HEK293 (cell line): Measurements from ENCODE around the gene BBC3.

Source experiments
- IKZF3 ChIP-seq: fragments of 450-650 bp; IDR thresholded peaks from 2 replicates; pipeline ENCODE4 v1.5.0; 2018; ENCODE audit warnings: missing biosample characterization, mild to moderate bottlenecking, missing genetic modification characterization, moderate library complexity
- KLF16 ChIP-seq: fragments of 450-650 bp; formaldehyde crosslinking; IDR thresholded peaks from 2 replicates; pipeline ENCODE4 v1.5.1; 2017; ENCODE audit warnings: missing biosample characterization, missing genetic modification characterization
- ZBTB21 ChIP-seq: fragments of 450-650 bp; formaldehyde crosslinking; IDR thresholded peaks from 2 replicates; pipeline ENCODE4 v1.5.1; 2017; ENCODE audit warnings: missing biosample characterization, missing genetic modification characterization
- ZBTB8A ChIP-seq: fragments of 450-650 bp; formaldehyde crosslinking; IDR thresholded peaks from 2 replicates; pipeline ENCODE4 v1.5.1; 2016; ENCODE audit warnings: missing biosample characterization, missing genetic modification characterization
- ZNF121 ChIP-seq: fragments of 450-650 bp; formaldehyde crosslinking; IDR thresholded peaks from 2 replicates; pipeline ENCODE4 v1.5.1; 2016; ENCODE audit warnings: missing biosample characterization, missing genetic modification characterization
- ZNF274 ChIP-seq, 2 experiments: fragments of 200-500 bp in 1 of 2; fragments of 450-650 bp in 1 of 2; sonication (Bioruptor generic) in 1 of 2; formaldehyde crosslinking in 1 of 2; IDR thresholded peaks; 2 replicates each; pipeline versions ENCODE4 v1.5.1 to v1.6.1; 2014 to 2016; ENCODE audit warnings: borderline replicate concordance in 1 of 2, inconsistent platforms in 1 of 2, low read length in 1 of 2, missing biosample characterization in 1 of 2, missing genetic modification characterization in 1 of 2
- ZNF660 ChIP-seq: fragments of 450-650 bp; IDR thresholded peaks from 2 replicates; pipeline ENCODE4 v1.5.1; 2018; ENCODE audit warnings: missing biosample characterization, mild to moderate bottlenecking, missing genetic modification characterization
- ZNF777 ChIP-seq: fragments of 450-650 bp; formaldehyde crosslinking; IDR thresholded peaks from 2 replicates; pipeline ENCODE4 v1.5.1; 2017; ENCODE audit warnings: missing biosample characterization, missing genetic modification characterization, borderline replicate concordance
- ZNF830 ChIP-seq: fragments of 450-650 bp; IDR thresholded peaks from 2 replicates; pipeline ENCODE4 v1.5.0; 2018; ENCODE audit warnings: missing biosample characterization, missing genetic modification characterization, low read depth, mild to moderate bottlenecking, moderate library complexity
- TF ChIP-seq, protein P1 (sequence below): fragments of 450-650 bp; formaldehyde crosslinking; IDR thresholded peaks from 2 replicates; pipeline ENCODE4 v1.5.1; 2016; ENCODE audit warnings: missing biosample characterization, missing genetic modification characterization

GRCh38 chr19:47231215-47232054 is 436 bp upstream of the BBC3 start:
- TF ChIP-seq, protein P1, sequence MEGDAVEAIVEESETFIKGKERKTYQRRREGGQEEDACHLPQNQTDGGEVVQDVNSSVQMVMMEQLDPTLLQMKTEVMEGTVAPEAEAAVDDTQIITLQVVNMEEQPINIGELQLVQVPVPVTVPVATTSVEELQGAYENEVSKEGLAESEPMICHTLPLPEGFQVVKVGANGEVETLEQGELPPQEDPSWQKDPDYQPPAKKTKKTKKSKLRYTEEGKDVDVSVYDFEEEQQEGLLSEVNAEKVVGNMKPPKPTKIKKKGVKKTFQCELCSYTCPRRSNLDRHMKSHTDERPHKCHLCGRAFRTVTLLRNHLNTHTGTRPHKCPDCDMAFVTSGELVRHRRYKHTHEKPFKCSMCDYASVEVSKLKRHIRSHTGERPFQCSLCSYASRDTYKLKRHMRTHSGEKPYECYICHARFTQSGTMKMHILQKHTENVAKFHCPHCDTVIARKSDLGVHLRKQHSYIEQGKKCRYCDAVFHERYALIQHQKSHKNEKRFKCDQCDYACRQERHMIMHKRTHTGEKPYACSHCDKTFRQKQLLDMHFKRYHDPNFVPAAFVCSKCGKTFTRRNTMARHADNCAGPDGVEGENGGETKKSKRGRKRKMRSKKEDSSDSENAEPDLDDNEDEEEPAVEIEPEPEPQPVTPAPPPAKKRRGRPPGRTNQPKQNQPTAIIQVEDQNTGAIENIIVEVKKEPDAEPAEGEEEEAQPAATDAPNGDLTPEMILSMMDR (tag by site-specific recombination), result 0 out of 2 replicates have a peak, but pooled peaks have one; percentile 30
- TF ChIP-seq ZNF830 (no peak), ZNF660 (0 out of 2 replicates have a peak, but pooled peaks have one; percentile 35), ZBTB8A (tag by site-specific recombination) (peak; percentile 77), ZNF777 (peak; percentile 70; the same call in 1 of the 2 replicates), KLF16 (tag by site-specific recombination) (peak; percentile 83), ZNF121 (tag by site-specific recombination) (peak; percentile 45; the same call in 1 of the 2 replicates), ZBTB21 (tag by site-specific recombination) (no peak; the same call in 1 of the 2 replicates), IKZF3 (no peak), ZNF274 (IDR thresholded peaks at IDR 0.05; ENCODE audit: low read length) (no peak), ZNF274 (tag by site-specific recombination; IDR thresholded peaks at IDR 0.05; ENCODE audit: borderline replicate concordance) (0 out of 2 replicates have a peak, but pooled peaks have one; percentile 61)
